HG02678 (cell line): Measurements from ENCODE around the gene EIF4A2.
"Not testable (repeated sequence)": the region's sequence is repeated elsewhere in the genome, so short reads cannot be mapped to it uniquely, and the experiment has no call there.

Experiments
- ATAC-seq: cut with Tn5 transposase; IDR thresholded peaks from one replicate; pipeline ENCODE4 v1.9.1; 2021; ENCODE audit warnings: mild to moderate bottlenecking, moderate library complexity; ENCODE audit not compliant: unreplicated experiment

EIF4A2 gene

DNA sequence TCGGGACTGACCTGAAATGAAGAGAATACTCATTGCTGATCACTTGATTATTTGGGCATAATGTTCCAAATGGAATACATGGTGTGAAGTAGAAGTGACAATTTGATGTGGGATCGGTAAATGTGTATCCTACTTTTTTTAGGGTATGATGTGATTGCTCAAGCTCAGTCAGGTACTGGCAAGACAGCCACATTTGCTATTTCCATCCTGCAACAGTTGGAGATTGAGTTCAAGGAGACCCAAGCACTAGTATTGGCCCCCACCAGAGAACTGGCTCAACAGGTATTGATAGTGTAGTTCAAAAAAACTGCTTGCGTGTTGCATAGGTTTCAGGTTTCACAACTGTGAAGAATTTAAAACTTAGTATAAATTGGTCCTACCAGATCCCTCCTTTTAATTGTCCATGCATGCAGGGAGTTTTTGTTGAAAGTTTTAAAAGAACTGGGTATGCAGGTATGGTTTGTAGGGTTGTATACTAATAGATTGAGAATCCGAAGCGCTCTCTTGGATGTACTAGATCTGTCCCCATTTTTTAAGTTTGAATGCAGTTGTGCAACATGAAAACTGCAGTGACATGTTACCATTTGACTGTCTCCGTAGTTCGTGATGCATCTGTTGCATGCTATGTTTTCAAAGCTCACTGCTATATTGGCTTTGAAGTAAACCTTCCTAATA is 1.6 kb downstream of the EIF4A2 start:
- no peak for ATAC-seq

DNA sequence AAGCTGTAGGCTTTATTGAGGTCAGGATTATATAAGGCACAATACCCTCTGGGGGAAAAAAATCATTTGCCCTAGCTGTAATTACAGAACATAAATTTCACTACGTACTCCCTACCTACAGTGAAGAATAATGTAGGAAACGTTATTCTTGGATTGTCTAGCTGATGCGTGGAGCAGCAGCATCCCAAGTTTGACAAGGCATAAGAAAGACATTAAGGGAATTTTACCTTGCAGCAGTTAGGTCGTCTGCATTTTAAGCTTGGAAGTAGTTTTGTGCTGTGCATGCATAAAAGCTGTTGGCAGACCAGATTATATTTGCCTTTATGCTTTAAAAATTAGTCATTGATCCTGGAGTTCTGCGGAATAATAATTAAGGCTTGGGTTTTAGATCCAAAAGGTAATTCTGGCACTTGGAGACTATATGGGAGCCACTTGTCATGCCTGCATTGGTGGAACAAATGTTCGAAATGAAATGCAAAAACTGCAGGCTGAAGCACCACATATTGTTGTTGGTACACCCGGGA is 2.2 kb downstream of the EIF4A2 start:
- ATAC-seq = no peak

- no peak for ATAC-seq
Measured at GRCh38 chr3:186786922-186787321, 3.5 kb downstream of the EIF4A2 start.

DNA sequence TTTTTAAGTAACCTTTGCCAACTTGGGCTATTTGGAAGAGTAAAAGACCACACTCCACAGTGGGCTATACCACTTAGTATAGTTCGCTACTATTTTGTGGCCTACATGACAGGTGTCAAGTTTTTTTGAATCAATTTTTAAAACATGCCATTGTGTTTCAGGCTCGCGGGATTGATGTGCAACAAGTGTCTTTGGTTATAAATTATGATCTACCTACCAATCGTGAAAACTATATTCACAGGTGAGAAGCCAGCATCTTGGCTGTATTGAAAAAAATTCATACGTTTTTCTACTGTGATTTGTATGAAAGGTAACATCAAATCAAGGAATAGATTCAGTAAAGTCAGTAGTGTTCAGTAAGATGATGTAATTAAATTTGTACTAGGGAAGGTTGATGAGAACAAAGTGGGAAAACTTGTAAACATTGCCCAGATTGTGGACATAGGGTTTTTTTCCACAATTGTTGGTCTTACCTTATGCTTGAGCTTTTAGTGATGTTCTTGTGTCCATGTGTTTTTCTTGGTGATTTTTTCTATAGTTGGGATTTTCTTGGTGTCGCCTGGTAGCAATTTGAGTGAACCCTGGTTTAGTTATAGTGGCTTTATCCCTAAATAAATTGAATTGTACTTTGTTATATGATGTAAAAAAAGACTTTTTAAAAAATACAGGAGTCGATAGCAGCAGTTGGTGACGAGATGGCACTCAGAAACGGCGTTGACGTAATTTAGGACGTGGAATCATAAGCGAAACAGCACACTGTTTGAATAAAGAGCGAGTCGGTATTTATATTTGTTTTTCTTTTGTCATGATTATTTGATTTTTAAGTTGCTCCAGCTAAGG is 4.5 kb downstream of the EIF4A2 start:
- no peak for ATAC-seq

DNA sequence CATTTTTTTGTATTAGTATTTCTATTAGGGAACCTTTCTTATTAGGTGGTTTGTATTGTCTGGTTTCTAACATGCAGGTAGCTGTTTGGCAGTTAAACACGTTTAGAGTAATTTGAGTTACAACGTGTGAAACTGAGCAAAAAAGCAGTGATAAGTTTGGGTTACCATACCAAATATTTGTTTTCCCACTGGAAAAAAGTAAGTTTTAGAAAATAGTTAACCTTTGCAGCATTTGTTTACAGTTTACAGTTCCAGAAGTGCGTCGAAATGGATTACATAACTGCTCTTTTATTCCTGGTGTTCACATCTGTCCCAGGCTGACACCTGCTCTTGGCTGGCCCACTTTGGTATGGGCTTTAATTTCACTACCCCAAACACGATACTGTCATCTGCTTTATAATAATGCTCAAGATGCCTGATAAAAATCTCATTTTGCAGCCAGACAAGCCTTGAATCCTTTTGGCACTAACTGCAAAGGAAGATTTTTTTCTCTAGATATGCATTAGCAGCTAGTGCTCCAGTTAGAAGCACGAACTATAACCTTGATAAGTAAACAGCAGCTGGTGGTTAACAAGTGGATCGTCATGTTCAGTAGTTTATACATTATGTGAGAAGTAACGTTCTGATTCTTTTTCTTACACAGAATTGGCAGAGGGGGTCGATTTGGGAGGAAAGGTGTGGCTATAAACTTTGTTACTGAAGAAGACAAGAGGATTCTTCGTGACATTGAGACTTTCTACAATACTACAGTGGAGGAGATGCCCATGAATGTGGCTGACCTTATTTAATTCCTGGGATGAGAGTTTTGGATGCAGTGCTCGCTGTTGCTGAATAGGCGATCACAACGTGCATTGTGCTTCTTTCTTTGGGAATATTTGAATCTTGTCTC is 5.3 kb downstream of the EIF4A2 start:
- no peak for ATAC-seq

DNA sequence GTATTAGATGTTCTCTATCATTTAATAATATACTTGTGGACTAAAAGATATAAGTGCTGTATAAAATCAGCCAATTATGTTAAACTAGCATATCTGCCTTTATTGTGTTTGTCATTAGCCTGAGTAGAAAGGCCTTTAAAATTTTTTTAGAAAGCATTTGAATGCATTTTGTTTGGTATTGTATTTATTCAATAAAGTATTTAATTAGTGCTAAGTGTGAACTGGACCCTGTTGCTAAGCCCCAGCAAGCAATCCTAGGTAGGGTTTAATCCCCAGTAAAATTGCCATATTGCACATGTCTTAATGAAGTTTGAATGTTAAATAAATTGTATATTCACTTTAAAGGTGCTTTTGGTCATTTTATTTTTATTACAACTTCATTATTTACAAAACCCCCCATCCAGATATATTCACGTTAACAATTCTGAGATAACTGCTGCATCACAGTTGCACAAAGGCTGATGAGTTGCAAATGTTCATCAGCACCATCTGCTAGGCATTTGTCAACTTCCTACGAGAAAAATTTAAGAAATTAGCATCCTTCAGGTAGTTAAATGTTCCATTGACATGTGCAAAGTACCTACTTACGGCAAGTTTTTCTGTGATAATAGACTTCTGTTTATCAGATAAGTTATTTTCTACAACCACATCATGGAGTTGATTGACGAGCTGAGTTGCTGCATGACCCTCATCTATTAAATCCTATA is 6.3 kb downstream of the EIF4A2 start:
- no peak for ATAC-seq

- no peak for ATAC-seq
Measured at GRCh38 chr3:186790261-186790981, 7.0 kb downstream of the EIF4A2 start.

- ATAC-seq = no peak
Measured at GRCh38 chr3:186798239-186798874, 15.0 kb downstream of the EIF4A2 start.

- ATAC-seq = no peak
Measured at GRCh38 chr3:186800285-186800684, 16.9 kb downstream of the EIF4A2 start.

DNA sequence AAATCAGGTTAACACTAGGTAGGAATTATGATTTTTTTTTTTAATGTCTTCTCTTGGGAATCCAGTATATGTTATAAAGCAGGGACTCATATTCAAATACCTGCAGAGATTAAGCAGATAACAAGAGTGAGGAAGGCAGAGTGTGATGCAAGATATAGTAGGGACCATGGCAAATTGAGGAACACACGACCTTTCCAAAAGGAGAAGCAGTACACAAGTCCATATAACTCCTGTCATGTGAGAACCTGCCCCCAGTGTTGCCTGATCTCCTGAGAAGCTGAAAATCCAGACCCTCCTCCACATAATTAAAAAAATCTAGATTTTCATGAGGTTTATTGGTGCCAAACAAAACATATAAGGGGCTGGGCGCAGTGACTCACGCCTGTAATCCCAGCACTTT is 19.3 kb downstream of the EIF4A2 start:
- ATAC-seq = no peak

- not testable (repeated sequence) for ATAC-seq
Measured at GRCh38 chr3:186803447-186803846, 20.1 kb downstream of the EIF4A2 start.

DNA sequence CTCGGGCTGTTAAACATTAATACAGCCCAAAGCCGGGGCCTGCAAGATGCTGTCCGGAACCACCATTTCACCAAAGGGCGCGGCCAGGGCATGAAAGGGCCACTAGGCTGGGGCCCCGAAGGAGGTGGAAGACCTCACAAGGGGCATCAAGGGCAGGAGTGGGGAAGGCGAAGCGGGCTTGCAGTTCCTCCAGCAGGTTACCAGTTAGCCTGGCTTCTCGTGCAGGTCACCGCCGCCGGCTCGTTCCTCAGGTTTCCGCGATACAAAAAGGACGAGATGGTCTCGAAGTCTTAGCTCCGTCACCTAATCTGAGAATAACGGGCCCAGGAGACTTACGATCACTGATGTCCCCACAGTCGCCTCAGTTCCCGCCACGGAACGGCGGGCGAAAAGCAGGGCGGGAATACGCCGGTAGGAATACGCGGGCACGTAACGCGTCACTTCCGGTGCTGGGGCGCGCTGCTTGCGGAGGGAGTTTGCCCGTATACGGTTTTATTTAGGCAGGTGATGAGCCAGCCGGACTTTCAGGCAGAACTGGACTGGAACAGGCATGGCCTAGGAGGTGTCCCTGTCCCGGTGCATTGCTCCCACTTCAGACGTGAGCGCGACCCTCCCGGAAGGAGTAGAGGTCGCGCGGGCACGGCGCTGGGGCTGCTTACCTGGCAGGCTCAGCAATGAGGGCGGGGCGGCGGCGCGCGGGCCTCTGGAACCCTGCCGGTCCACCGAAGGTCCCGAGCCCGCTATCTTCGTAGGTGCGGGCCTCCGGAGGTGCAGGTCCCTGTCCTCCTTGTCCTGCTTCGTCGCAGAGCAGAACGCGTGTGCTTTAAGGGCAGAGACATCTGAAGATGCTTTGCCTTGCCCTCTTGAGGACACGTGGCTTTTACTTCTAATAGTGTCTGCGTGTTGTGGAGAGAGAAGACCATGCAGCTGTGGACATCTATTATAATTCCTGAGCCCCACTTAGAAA is 23.0 kb downstream of the EIF4A2 start, which contains the start of gene RFC4:
RFC4 (minus strand) TSS at position 394 of the 967 bp plus-strand sequence. CDS start 1,769 bp downstream, outside the sequence.
- peak; percentile 94 for ATAC-seq

GRCh38 chr3:186807231-186807630 is 23.9 kb downstream of the EIF4A2 start:
- ATAC-seq = no peak

- no peak for ATAC-seq
Measured at GRCh38 chr3:186810336-186810996, 27.1 kb downstream of the EIF4A2 start.

DNA sequence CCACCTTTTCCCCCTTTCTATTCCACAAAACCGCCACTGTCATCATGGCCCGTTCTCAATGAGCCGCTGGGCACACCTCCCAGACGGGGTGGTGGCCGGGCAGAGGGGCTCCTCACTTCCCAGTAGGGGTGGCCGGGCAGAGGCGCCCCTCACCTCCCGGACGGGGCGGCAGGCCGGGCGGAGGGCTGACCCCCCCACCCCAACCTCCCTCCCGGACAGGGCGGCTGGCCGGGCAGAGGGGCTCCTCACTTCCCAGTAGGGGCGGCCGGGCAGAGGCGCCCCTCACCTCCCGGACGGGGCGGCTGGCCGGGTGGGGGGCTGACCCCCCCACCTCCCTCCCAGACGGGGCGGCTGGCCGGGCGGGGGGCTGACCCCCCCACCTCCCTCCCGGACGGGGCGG is 27.9 kb downstream of the EIF4A2 start:
- not testable (repeated sequence) for ATAC-seq

GRCh38 chr3:186814100-186814499 is 30.7 kb downstream of the EIF4A2 start:
- ATAC-seq = no peak

GRCh38 chr3:186815435-186815834 is 32.1 kb downstream of the EIF4A2 start:
- ATAC-seq = no peak
